HepG2 (cell line): ENCODE results near the gene WARS2.

Source experiments
- BHLHE40 ChIP-seq: IDR thresholded peaks from 2 replicates; pipeline ENCODE4 v1.6.1; 2011; ENCODE audit warnings: low read length, improper control_type of control experiment
- CBFB ChIP-seq: sonication (generic); formaldehyde crosslinking; IDR thresholded peaks from 2 replicates; pipeline ENCODE4 v1.4.0; 2020; ENCODE audit warnings: missing genetic modification reagents
- CHD2 ChIP-seq: IDR thresholded peaks from 2 replicates; pipeline ENCODE4 v1.6.1; 2011; ENCODE audit warnings: low read depth, low read length, improper control_type of control experiment
- HIVEP1 ChIP-seq: sonication (generic); formaldehyde crosslinking; IDR thresholded peaks from 2 replicates; pipeline ENCODE4 v1.4.0; 2020; ENCODE audit warnings: mild to moderate bottlenecking, missing genetic modification reagents
- JUNB ChIP-seq: sonication (generic); formaldehyde crosslinking; IDR thresholded peaks from 2 replicates; pipeline ENCODE4 v1.8.0; 2022; ENCODE audit warnings: missing genetic modification reagents, mild to moderate bottlenecking, borderline replicate concordance
- TCF7L2 ChIP-seq: IDR thresholded peaks from 2 replicates; pipeline ENCODE4 v1.6.1; 2011; ENCODE audit warnings: mild to moderate bottlenecking, low read depth, low read length, moderate library complexity
- ZNF550 ChIP-seq: sonication (generic); formaldehyde crosslinking; IDR thresholded peaks from 2 replicates; pipeline ENCODE4 v1.4.0; 2020; ENCODE audit warnings: mild to moderate bottlenecking, missing genetic modification reagents, borderline replicate concordance
- TF ChIP-seq, protein P1 (sequence below): sonication (generic); formaldehyde crosslinking; IDR thresholded peaks from 2 replicates; pipeline ENCODE4 v1.5.0; 2020; ENCODE audit warnings: mild to moderate bottlenecking, missing genetic modification reagents, moderate library complexity
- TF ChIP-seq, protein P2 (sequence below), 2 experiments: IDR thresholded peaks; 2 replicates each; pipeline ENCODE4 v1.6.1; 2011 to 2012; ENCODE audit warnings: low read length in 2 of 2, borderline replicate concordance in 1 of 2, low read depth in 1 of 2, mild to moderate bottlenecking in 1 of 2, moderate library complexity in 1 of 2
- TF ChIP-seq, protein P3 (sequence below): sonication (generic); formaldehyde crosslinking; IDR thresholded peaks from 2 replicates; pipeline ENCODE4 v1.4.0; 2020; ENCODE audit warnings: mild to moderate bottlenecking, missing genetic modification reagents, borderline replicate concordance

DNA sequence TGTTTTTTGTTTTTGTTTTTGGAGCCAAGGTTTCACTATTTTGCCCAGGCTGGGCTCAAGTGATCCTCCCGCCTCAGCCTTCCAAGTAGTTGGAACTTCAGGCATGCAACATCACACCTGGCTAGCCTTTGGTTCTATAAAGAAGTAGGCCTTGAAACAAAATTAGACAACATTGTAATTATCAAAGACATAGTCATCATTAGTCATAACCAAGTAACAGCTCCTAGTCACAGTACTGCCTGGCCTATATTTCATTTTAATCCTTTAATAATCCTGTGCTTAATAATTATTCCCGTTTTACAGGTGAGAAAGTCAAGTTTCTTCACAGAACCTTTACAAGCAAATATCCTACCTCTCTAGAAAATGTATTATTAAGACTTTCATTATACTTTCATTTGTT is 100.0 kb downstream of the WARS2 start:
- TF ChIP-seq, protein P1, sequence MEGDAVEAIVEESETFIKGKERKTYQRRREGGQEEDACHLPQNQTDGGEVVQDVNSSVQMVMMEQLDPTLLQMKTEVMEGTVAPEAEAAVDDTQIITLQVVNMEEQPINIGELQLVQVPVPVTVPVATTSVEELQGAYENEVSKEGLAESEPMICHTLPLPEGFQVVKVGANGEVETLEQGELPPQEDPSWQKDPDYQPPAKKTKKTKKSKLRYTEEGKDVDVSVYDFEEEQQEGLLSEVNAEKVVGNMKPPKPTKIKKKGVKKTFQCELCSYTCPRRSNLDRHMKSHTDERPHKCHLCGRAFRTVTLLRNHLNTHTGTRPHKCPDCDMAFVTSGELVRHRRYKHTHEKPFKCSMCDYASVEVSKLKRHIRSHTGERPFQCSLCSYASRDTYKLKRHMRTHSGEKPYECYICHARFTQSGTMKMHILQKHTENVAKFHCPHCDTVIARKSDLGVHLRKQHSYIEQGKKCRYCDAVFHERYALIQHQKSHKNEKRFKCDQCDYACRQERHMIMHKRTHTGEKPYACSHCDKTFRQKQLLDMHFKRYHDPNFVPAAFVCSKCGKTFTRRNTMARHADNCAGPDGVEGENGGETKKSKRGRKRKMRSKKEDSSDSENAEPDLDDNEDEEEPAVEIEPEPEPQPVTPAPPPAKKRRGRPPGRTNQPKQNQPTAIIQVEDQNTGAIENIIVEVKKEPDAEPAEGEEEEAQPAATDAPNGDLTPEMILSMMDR (CRISPR knock-in tag): no peak
- no peak for TF ChIP-seq BHLHE40
- no peak for TF ChIP-seq JUNB (CRISPR knock-in tag)
- TF ChIP-seq CBFB (CRISPR knock-in tag): no peak
- TF ChIP-seq HIVEP1: no peak
- TF ChIP-seq, protein P2, sequence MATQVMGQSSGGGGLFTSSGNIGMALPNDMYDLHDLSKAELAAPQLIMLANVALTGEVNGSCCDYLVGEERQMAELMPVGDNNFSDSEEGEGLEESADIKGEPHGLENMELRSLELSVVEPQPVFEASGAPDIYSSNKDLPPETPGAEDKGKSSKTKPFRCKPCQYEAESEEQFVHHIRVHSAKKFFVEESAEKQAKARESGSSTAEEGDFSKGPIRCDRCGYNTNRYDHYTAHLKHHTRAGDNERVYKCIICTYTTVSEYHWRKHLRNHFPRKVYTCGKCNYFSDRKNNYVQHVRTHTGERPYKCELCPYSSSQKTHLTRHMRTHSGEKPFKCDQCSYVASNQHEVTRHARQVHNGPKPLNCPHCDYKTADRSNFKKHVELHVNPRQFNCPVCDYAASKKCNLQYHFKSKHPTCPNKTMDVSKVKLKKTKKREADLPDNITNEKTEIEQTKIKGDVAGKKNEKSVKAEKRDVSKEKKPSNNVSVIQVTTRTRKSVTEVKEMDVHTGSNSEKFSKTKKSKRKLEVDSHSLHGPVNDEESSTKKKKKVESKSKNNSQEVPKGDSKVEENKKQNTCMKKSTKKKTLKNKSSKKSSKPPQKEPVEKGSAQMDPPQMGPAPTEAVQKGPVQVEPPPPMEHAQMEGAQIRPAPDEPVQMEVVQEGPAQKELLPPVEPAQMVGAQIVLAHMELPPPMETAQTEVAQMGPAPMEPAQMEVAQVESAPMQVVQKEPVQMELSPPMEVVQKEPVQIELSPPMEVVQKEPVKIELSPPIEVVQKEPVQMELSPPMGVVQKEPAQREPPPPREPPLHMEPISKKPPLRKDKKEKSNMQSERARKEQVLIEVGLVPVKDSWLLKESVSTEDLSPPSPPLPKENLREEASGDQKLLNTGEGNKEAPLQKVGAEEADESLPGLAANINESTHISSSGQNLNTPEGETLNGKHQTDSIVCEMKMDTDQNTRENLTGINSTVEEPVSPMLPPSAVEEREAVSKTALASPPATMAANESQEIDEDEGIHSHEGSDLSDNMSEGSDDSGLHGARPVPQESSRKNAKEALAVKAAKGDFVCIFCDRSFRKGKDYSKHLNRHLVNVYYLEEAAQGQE (IDR thresholded peaks at IDR 0.05; ENCODE audit: borderline replicate concordance in 1 of 2, low read depth in 1 of 2, low read length in 2 of 2): no peak
- no peak for TF ChIP-seq TCF7L2
- TF ChIP-seq ZNF550 (CRISPR knock-in tag): no peak
- no peak for TF ChIP-seq CHD2
- TF ChIP-seq, protein P3, sequence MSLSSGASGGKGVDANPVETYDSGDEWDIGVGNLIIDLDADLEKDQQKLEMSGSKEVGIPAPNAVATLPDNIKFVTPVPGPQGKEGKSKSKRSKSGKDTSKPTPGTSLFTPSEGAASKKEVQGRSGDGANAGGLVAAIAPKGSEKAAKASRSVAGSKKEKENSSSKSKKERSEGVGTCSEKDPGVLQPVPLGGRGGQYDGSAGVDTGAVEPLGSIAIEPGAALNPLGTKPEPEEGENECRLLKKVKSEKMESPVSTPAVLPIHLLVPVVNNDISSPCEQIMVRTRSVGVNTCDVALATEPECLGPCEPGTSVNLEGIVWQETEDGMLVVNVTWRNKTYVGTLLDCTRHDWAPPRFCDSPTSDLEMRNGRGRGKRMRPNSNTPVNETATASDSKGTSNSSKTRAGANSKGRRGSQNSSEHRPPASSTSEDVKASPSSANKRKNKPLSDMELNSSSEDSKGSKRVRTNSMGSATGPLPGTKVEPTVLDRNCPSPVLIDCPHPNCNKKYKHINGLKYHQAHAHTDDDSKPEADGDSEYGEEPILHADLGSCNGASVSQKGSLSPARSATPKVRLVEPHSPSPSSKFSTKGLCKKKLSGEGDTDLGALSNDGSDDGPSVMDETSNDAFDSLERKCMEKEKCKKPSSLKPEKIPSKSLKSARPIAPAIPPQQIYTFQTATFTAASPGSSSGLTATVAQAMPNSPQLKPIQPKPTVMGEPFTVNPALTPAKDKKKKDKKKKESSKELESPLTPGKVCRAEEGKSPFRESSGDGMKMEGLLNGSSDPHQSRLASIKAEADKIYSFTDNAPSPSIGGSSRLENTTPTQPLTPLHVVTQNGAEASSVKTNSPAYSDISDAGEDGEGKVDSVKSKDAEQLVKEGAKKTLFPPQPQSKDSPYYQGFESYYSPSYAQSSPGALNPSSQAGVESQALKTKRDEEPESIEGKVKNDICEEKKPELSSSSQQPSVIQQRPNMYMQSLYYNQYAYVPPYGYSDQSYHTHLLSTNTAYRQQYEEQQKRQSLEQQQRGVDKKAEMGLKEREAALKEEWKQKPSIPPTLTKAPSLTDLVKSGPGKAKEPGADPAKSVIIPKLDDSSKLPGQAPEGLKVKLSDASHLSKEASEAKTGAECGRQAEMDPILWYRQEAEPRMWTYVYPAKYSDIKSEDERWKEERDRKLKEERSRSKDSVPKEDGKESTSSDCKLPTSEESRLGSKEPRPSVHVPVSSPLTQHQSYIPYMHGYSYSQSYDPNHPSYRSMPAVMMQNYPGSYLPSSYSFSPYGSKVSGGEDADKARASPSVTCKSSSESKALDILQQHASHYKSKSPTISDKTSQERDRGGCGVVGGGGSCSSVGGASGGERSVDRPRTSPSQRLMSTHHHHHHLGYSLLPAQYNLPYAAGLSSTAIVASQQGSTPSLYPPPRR: no peak
